Stimulated activated naive CD4-positive, alpha-beta T cell treated with Interleukin-2 at 50 U/mL for 16 hours (primary cell): ENCODE measurements around the gene RNF224.
A peak's percentile ranks its signal among the peaks of the same experiment; 100 is the strongest.

ENCODE experiments used
- DNase-seq: peaks from one replicate; lab custom pipeline; 2025; lab: John Stamatoyannopoulos, UW

Gene RNF224

GRCh38 chr9:137273611-137274320 is 46.5 kb downstream of the RNF224 start:
- no peak for DNase-seq

DNA sequence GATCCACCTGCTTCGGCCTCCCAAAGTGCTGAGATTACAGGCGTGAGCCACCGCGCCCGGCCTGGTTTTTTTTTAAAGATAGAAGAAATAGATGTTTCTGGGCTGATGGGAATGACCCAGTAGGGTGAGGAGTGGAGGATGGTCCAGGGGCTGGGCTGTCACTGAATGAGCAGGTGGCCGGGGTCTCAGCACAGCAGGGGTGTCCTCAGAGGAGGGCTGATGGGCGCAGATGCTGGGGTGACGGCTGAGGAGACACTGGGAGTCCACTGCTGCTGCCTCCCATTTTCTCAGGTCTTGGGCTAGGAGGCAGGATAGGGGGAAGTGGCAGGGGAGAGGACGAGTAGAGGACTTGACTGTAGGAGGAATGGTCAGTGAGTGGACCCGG is 47.9 kb downstream of the RNF224 start:
- no peak for DNase-seq

DNA sequence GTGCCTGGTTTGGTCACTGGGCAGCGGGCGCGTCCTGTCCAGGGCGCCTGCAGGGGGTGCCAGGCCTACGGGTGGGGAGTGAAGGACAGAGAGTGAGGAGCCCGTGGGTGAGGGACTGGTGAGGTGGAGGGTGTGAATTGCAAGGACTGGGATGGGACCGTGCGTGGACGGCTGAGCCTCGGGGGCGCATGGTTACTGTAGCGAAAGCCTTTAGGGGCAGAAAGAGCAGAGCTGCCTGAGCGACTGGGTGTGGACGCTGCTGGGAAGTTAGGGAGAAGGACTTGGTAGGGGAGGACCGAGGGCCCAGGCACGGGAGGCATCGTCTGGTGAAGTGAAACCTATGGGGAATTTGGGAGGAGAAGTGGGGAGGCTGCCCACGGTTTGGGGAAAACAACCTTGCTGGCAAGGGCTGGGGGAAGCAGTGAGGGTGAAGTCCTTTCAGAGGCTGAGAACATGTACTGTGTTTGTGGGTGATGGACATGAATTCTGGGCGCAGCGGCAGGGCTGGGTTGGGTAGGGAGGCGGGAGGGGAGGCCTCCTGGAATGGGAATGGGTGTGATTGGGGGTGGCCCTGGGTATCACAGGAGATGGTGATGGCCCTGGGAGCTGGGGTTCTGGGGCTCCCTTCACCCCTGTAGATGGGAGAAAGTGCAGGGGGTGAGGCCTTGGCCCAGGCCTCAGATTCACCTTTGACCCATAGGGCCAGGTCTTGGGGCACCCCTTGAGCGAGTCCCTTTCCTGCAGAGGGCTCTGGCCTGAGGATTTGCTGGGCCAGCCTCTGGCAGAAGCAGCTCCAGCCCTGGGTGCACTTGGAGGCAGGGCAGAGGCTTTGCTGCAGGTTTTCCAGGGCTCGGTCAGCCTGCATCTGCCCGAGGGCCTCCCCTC is 48.5 kb downstream of the RNF224 start:
- DNase-seq, result no peak

DNA sequence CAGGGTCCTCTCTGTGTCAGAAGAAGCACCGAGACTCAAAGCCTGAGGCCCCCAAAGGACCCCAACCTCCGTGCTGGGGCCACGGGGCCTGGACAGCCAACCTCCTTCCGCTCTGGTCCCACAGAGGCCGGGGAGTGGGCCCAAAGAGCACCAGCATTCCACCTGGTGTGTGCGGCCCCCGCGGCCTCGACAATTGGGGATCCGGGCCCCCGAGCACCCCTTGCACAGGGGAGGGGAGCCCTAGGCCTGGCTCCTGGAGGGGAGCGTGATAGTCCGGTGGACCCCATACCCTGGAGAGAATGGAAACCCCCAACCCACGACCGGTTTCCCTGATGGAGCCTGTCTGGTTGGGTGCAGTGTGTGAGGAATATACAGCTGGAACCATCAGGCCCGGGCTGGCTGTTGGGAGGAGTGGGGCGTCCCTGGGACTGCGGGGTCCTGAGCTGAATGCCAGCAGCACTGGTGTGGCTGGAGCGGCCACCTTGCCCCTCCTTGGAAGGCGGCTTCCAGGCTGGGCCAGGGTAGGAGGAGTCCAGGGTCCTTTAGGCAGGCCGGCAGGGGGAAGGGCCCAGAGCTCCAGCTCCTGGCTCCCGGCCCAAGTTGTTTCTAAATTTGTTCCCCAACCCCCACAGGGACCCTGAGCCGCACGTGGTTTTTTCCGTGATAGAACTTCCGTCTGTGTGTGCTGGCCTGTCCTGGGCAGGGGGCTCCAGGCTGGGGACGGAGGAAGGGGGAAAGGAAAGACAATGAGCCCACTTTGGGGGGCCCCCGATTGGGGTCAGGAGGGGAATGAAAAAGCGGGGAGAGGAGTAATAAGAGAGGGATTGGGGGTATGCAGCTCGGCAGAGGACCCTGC is 49.4 kb downstream of the RNF224 start:
- no peak for DNase-seq

DNA sequence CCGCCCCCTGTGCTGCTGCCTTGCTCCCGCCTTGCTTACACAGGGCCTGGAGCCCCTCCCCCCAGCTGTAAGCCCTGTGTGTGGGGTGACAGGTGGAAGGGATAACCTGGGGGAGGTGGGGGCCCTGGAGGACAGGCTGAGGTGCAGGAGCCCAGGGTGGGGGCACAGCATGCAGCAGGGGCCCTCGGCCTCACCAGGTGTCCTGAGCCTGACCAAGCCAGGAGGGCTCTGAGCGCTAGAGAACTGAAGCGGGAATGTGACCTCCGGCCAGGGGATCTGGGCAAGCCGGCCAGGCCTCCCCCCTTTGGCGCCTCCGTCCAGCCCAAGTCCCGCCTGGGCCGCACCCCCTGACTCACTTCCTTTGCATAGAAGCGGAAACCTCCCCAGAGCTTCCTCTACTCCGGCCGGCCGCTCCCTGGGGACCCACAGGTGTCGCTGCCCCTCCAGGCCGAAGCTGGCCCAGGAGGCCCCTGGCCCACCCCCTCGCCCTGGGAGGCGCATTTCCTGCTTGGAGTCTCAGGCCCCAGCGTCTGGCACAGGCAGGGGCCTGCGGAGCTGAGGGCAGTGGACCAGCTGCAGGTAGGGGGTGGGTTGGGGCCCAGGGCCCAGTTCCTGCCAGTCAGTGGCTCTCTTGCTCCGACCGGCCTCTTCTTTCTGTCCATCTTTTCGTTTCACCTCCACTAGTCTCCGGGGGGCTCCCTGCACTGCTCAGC is 50.2 kb downstream of the RNF224 start, which contains the start of gene TOR4A:
TSS of gene TOR4A (plus strand) at position 398 of the 713 bp plus-strand sequence. CDS start 964 bp downstream, outside the sequence.
- peak; percentile 15 for DNase-seq

- DNase-seq, result peak; percentile 24
Measured at GRCh38 chr9:137278061-137278701, 50.9 kb downstream of the RNF224 start.
